HL-60 (cell line): ENCODE measurements around the gene SLC39A10.

Experiments
- SPI1 ChIP-seq: IDR thresholded peaks from 2 replicates; pipeline ENCODE4 v1.6.1; 2012; ENCODE audit warnings: low read depth, mild to moderate bottlenecking, borderline replicate concordance
- TF ChIP-seq, protein P1 (sequence below): IDR thresholded peaks from one replicate; pipeline ENCODE4 v1.5.1; 2011; ENCODE audit warnings: low read length, control low read depth, inconsistent platforms; ENCODE audit not compliant: insufficient read depth

- TF ChIP-seq, protein P1, sequence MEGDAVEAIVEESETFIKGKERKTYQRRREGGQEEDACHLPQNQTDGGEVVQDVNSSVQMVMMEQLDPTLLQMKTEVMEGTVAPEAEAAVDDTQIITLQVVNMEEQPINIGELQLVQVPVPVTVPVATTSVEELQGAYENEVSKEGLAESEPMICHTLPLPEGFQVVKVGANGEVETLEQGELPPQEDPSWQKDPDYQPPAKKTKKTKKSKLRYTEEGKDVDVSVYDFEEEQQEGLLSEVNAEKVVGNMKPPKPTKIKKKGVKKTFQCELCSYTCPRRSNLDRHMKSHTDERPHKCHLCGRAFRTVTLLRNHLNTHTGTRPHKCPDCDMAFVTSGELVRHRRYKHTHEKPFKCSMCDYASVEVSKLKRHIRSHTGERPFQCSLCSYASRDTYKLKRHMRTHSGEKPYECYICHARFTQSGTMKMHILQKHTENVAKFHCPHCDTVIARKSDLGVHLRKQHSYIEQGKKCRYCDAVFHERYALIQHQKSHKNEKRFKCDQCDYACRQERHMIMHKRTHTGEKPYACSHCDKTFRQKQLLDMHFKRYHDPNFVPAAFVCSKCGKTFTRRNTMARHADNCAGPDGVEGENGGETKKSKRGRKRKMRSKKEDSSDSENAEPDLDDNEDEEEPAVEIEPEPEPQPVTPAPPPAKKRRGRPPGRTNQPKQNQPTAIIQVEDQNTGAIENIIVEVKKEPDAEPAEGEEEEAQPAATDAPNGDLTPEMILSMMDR = no peak
- TF ChIP-seq SPI1 = no peak
Measured at GRCh38 chr2:195700480-195700879, 43.5 kb downstream of the SLC39A10 start.
